ENCODE measurements around the gene ACTC1.

Gene ACTC1

GRCh38 chr15:34799149-34800101 is 4.1 kb upstream of the ACTC1 start:
- DNase-seq: peak; percentile 39

GRCh38 chr15:34796847-34797435 is 1.6 kb upstream of the ACTC1 start:
- DNase-seq: no peak

GRCh38 chr15:34794590-34795206 is 651 bp downstream of the ACTC1 start:
- DNase-seq: no peak

- DNase-seq: no peak
Measured at GRCh38 chr15:34793901-34794300, 1.4 kb downstream of the ACTC1 start.

GRCh38 chr15:34793071-34793470 is 2.3 kb downstream of the ACTC1 start:
- DNase-seq: no peak

GRCh38 chr15:34791701-34792100 is 3.6 kb downstream of the ACTC1 start:
- no peak for DNase-seq

GRCh38 chr15:34790121-34790520 is 5.2 kb downstream of the ACTC1 start:
- DNase-seq: no peak

- no peak for DNase-seq
Measured at GRCh38 chr15:34789326-34789725, 6.0 kb downstream of the ACTC1 start.

GRCh38 chr15:34786206-34786605 is 9.1 kb downstream of the ACTC1 start:
- DNase-seq: no peak

- no peak for DNase-seq
Measured at GRCh38 chr15:34783991-34784390, 11.4 kb downstream of the ACTC1 start.

GRCh38 chr15:34783431-34783830 is 11.9 kb downstream of the ACTC1 start:
- DNase-seq: no peak

- DNase-seq: no peak
Measured at GRCh38 chr15:34782901-34783300, 12.4 kb downstream of the ACTC1 start.

GRCh38 chr15:34780725-34781124 is 14.6 kb downstream of the ACTC1 start:
- DNase-seq: no peak

GRCh38 chr15:34776606-34777105 is 18.7 kb downstream of the ACTC1 start:
- DNase-seq: no peak

GRCh38 chr15:34773917-34774316 is 21.4 kb downstream of the ACTC1 start:
- no peak for DNase-seq

- no peak for DNase-seq
Measured at GRCh38 chr15:34773013-34773412, 22.3 kb downstream of the ACTC1 start.

- no peak for DNase-seq
Measured at GRCh38 chr15:34772312-34772711, 23.0 kb downstream of the ACTC1 start.

GRCh38 chr15:34769711-34770110 is 25.6 kb downstream of the ACTC1 start:
- DNase-seq: no peak

GRCh38 chr15:34768530-34768929 is 26.8 kb downstream of the ACTC1 start:
- no peak for DNase-seq

GRCh38 chr15:34765741-34766140 is 29.6 kb downstream of the ACTC1 start:
- no peak for DNase-seq

GRCh38 chr15:34760909-34761308 is 34.4 kb downstream of the ACTC1 start:
- no peak for DNase-seq

- no peak for DNase-seq
Measured at GRCh38 chr15:34759992-34760391, 35.4 kb downstream of the ACTC1 start.

GRCh38 chr15:34759347-34759746 is 36.0 kb downstream of the ACTC1 start:
- no peak for DNase-seq
